ENCODE data around the gene TSPAN18. TPM values are rescaled to one million over a fixed set of nuclear protein-coding genes. Genes with fewer than 3 reads are reported as not detected.
A peak's percentile ranks its signal among the peaks of the same experiment; 100 is the strongest.

The TSPAN18 gene
- total RNA-seq, 1 donor, result 5.8 TPM

DNA sequence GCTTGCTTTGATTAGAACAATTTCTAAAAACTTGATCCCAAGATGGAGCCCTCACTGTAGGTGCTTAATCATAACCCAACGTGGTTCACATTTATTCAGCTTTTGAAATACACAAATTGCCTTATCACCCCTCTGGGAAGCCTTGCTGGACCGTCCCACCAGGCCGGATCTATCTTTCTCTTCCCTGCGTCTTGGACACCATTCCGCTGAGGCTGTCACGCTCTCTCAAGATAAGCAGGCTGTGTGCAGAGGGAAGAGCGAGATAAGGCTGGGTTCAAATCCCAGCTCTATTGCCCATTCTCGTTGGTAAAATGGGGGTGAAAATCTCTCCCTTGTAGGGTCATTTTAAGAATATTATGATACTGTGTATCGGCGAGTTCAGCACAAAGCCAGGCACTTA is 244.4 kb downstream of the TSPAN18 start:
- no peaks in the 10 kb centered on the region for H3K79me2 ChIP-seq (ENCODE audit: insufficient read depth, low read length)
- DNase-seq (ENCODE audit: insufficient read length, low spot score, missing footprints), result no peak
- H3K4me2 ChIP-seq (ENCODE audit: insufficient read depth, low read length), result no peak overlapping the region
- no peak overlapping the region for H3K27ac ChIP-seq (ENCODE audit: low read depth, low read length)
- no peak overlapping the region for H2AFZ ChIP-seq (ENCODE audit: low read length)
- no peaks in the 10 kb centered on the region for H3K9me3 ChIP-seq (ENCODE audit: low read depth, low read length)
- H3K27me3 ChIP-seq (ENCODE audit: insufficient read depth, low read length), result peaks cover 22% of the 10 kb centered on the region
- H4K20me1 ChIP-seq (ENCODE audit: insufficient read depth, low read length), result no peaks in the 10 kb centered on the region
- TF ChIP-seq, protein P1, sequence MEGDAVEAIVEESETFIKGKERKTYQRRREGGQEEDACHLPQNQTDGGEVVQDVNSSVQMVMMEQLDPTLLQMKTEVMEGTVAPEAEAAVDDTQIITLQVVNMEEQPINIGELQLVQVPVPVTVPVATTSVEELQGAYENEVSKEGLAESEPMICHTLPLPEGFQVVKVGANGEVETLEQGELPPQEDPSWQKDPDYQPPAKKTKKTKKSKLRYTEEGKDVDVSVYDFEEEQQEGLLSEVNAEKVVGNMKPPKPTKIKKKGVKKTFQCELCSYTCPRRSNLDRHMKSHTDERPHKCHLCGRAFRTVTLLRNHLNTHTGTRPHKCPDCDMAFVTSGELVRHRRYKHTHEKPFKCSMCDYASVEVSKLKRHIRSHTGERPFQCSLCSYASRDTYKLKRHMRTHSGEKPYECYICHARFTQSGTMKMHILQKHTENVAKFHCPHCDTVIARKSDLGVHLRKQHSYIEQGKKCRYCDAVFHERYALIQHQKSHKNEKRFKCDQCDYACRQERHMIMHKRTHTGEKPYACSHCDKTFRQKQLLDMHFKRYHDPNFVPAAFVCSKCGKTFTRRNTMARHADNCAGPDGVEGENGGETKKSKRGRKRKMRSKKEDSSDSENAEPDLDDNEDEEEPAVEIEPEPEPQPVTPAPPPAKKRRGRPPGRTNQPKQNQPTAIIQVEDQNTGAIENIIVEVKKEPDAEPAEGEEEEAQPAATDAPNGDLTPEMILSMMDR (IDR thresholded peaks at IDR 0.05; ENCODE audit: extremely low read depth, low read depth, low read length), result no peak
- H3K4me1 ChIP-seq (ENCODE audit: insufficient read depth, low read length), result no peaks in the 10 kb centered on the region
- no peak overlapping the region for H3K4me3 ChIP-seq (ENCODE audit: insufficient read depth, low read length)
- no peaks in the 10 kb centered on the region for H3K36me3 ChIP-seq (ENCODE audit: insufficient read depth, low read length)

GRCh38 chr11:44972746-44973435 is 246.1 kb downstream of the TSPAN18 start:
- Histone ChIP-seq H3K27me3 (ENCODE audit: insufficient read depth, low read length) (peaks cover 19% of the 10 kb centered on the region), H3K36me3 (ENCODE audit: insufficient read depth, low read length) (no peaks in the 10 kb centered on the region), H4K20me1 (ENCODE audit: insufficient read depth, low read length) (no peaks in the 10 kb centered on the region), H3K27ac (ENCODE audit: low read depth, low read length) (no peak overlapping the region), H3K4me1 (ENCODE audit: insufficient read depth, low read length) (no peaks in the 10 kb centered on the region), H3K4me3 (ENCODE audit: insufficient read depth, low read length) (no peak overlapping the region), H3K4me2 (ENCODE audit: insufficient read depth, low read length) (no peak overlapping the region), H2AFZ (ENCODE audit: low read length) (no peak overlapping the region), H3K79me2 (ENCODE audit: insufficient read depth, low read length) (no peaks in the 10 kb centered on the region), H3K9me3 (ENCODE audit: low read depth, low read length) (no peaks in the 10 kb centered on the region)
- TF ChIP-seq, protein P1 (IDR thresholded peaks at IDR 0.05; ENCODE audit: extremely low read depth, low read depth, low read length), result no peak
- peak; percentile 13 for DNase-seq (ENCODE audit: insufficient read length, low spot score, missing footprints)

GRCh38 chr11:44973632-44974401 is 247.1 kb downstream of the TSPAN18 start:
- Histone ChIP-seq H3K4me1 (ENCODE audit: insufficient read depth, low read length) (no peaks in the 10 kb centered on the region), H3K4me2 (ENCODE audit: insufficient read depth, low read length) (no peak overlapping the region), H3K36me3 (ENCODE audit: insufficient read depth, low read length) (no peaks in the 10 kb centered on the region), H4K20me1 (ENCODE audit: insufficient read depth, low read length) (no peaks in the 10 kb centered on the region), H3K27ac (ENCODE audit: low read depth, low read length) (no peak overlapping the region), H3K79me2 (ENCODE audit: insufficient read depth, low read length) (no peaks in the 10 kb centered on the region), H3K27me3 (ENCODE audit: insufficient read depth, low read length) (peaks cover 19% of the 10 kb centered on the region), H3K9me3 (ENCODE audit: low read depth, low read length) (no peaks in the 10 kb centered on the region), H3K4me3 (ENCODE audit: insufficient read depth, low read length) (no peak overlapping the region), H2AFZ (ENCODE audit: low read length) (no peak overlapping the region)
- TF ChIP-seq, protein P1 (IDR thresholded peaks at IDR 0.05; ENCODE audit: extremely low read depth, low read depth, low read length), result no peak
- peak; percentile 19 for DNase-seq (ENCODE audit: insufficient read length, low spot score, missing footprints)

DNA sequence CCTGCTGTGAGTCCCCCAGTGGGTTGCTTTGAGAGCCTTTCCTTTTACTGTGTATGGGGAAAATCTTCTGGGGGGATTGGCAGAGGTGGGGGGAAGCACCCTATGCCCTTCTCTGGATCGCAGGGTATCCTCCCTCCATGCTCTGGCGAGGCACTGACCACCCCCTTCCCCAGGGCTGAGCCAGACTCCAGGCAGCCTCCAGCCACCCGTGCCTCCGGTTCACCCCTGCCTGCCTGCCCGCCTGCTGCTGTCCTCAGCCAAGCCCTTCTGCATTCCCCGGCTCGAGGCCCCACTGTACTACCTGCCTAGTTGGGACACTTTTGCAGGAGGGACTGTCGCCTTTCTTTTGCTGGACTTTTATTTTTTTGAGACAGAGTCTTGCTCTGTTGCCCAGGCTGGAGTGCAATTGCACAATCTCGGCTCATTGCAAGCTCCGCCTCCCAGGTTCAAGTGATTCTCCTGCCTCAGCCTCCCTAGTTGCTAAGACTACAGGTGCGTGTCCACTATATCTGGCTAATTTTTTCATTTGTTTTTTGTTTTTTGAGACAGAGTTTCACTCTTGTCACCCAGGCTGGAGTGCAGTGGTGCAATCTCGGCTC is 247.7 kb downstream of the TSPAN18 start:
- H3K9me3 ChIP-seq (ENCODE audit: low read depth, low read length), result no peaks in the 10 kb centered on the region
- H3K4me1 ChIP-seq (ENCODE audit: insufficient read depth, low read length), result no peaks in the 10 kb centered on the region
- no peak overlapping the region for H2AFZ ChIP-seq (ENCODE audit: low read length)
- no peak overlapping the region for H3K27ac ChIP-seq (ENCODE audit: low read depth, low read length)
- H3K4me2 ChIP-seq (ENCODE audit: insufficient read depth, low read length), result no peak overlapping the region
- H3K4me3 ChIP-seq (ENCODE audit: insufficient read depth, low read length), result no peak overlapping the region
- DNase-seq (ENCODE audit: insufficient read length, low spot score, missing footprints), result no peak
- no peaks in the 10 kb centered on the region for H3K79me2 ChIP-seq (ENCODE audit: insufficient read depth, low read length)
- peaks cover 19% of the 10 kb centered on the region for H3K27me3 ChIP-seq (ENCODE audit: insufficient read depth, low read length)
- no peaks in the 10 kb centered on the region for H3K36me3 ChIP-seq (ENCODE audit: insufficient read depth, low read length)
- no peaks in the 10 kb centered on the region for H4K20me1 ChIP-seq (ENCODE audit: insufficient read depth, low read length)
- TF ChIP-seq, protein P1 (IDR thresholded peaks at IDR 0.05; ENCODE audit: extremely low read depth, low read depth, low read length), result no peak
